Liver (tissue), 9 donors: ENCODE results near the gene TCAP. TPM values are rescaled to one million over a fixed set of nuclear protein-coding genes. Genes with fewer than 3 reads are reported as not detected.
"Not testable (repeated sequence)": the region's sequence is repeated elsewhere in the genome, so short reads cannot be mapped to it uniquely, and the experiment has no call there.

Experiments
- DNase-seq: peaks from one replicate; pipeline ENCODE4 v3.0.0-alpha.2; 2017; ENCODE audit warnings: low spot score
- H3K27ac ChIP-seq, 2 donors: one replicate each; pipeline ENCODE4 v1.7.0; 2013; ENCODE audit warnings: inconsistent platforms in 2 of 2, low read length in 2 of 2, control low read depth in 1 of 2, low read depth in 1 of 2, mild to moderate bottlenecking in 1 of 2
- H3K27me3 ChIP-seq, 4 donors: one replicate each; pipeline versions ENCODE4 v1.6.1 to v1.7.0; 2013; ENCODE audit warnings: low read length in 3 of 4, inconsistent platforms in 1 of 4, mild to moderate bottlenecking in 1 of 4, moderate library complexity in 1 of 4; ENCODE audit not compliant: control insufficient read depth in 4 of 4, insufficient read depth in 4 of 4
- H3K36me3 ChIP-seq, 4 donors: one replicate each; pipeline versions ENCODE4 v1.6.1 to v1.7.0; 2013; ENCODE audit warnings: low read length in 3 of 4, mild to moderate bottlenecking in 3 of 4, low read depth in 1 of 4, moderate library complexity in 1 of 4; ENCODE audit not compliant: control insufficient read depth in 4 of 4, insufficient read depth in 3 of 4
- H3K4me1 ChIP-seq, 4 donors: one replicate each; pipeline versions ENCODE4 v1.6.1 to v1.7.0; 2013; ENCODE audit warnings: low read length in 3 of 4, mild to moderate bottlenecking in 3 of 4, moderate library complexity in 1 of 4; ENCODE audit not compliant: control insufficient read depth in 4 of 4, insufficient read depth in 4 of 4
- H3K4me3 ChIP-seq, 3 donors: one replicate each; pipeline versions ENCODE4 v1.6.1 to v1.7.0; 2013; ENCODE audit warnings: low read length in 3 of 3, control low read depth in 1 of 3, low read depth in 1 of 3, mild to moderate bottlenecking in 1 of 3
- H3K9ac ChIP-seq, 2 donors: one replicate each; pipeline ENCODE4 v1.7.0; 2013; ENCODE audit warnings: low read length in 2 of 2, mild to moderate bottlenecking in 2 of 2, moderate library complexity in 2 of 2, control low read depth in 1 of 2, low read depth in 1 of 2
- H3K9me3 ChIP-seq, 4 donors: one replicate each; pipeline versions ENCODE4 v1.6.1 to v1.7.0; 2013; ENCODE audit warnings: low read length in 3 of 4; ENCODE audit not compliant: control insufficient read depth in 4 of 4
- CTCF ChIP-seq: fragments of 150-350 bp; IDR thresholded peaks from 2 replicates; pipeline ENCODE4 v1.5.1; 2017; ENCODE audit warnings: improper control_type of control experiment, low read depth, low read length; ENCODE audit not compliant: missing input control
- EGR1 ChIP-seq, 2 donors: IDR thresholded peaks; 2 replicates each; pipeline ENCODE4 v1.6.1; 2016 to 2018; ENCODE audit warnings: antibody characterized with exemption in 2 of 2, low read depth in 2 of 2
- FOXA1 ChIP-seq: IDR thresholded peaks from 2 replicates; pipeline ENCODE4 v1.6.1; 2016; ENCODE audit warnings: antibody characterized with exemption
- FOXA2 ChIP-seq: IDR thresholded peaks from 2 replicates; pipeline ENCODE4 v1.6.1; 2016; ENCODE audit warnings: antibody characterized with exemption
- GABPA ChIP-seq, 2 donors: IDR thresholded peaks in 1 of 2; conservative IDR thresholded peaks in 1 of 2; 2 replicates each; pipeline ENCODE4 v1.6.1; 2016; ENCODE audit warnings: antibody characterized with exemption in 2 of 2, mild to moderate bottlenecking in 1 of 2, moderate library complexity in 1 of 2
- HNF4A ChIP-seq, 2 donors: conservative IDR thresholded peaks; 2 replicates each; pipeline ENCODE4 v1.6.1; 2016; ENCODE audit warnings: antibody characterized with exemption in 2 of 2, mild to moderate bottlenecking in 2 of 2
- HNF4G ChIP-seq: IDR thresholded peaks from 2 replicates; pipeline ENCODE4 v1.6.1; 2016; ENCODE audit warnings: antibody characterized with exemption
- NR2F2 ChIP-seq: IDR thresholded peaks from 2 replicates; pipeline ENCODE4 v1.6.1; 2016; ENCODE audit warnings: antibody characterized with exemption
- RAD21 ChIP-seq, 2 donors: IDR thresholded peaks; 2 replicates each; pipeline ENCODE4 v1.6.1; 2016; ENCODE audit warnings: antibody characterized with exemption in 2 of 2, mild to moderate bottlenecking in 2 of 2
- REST ChIP-seq: IDR thresholded peaks from 2 replicates; pipeline ENCODE4 v1.6.1; 2016; ENCODE audit warnings: antibody characterized with exemption, mild to moderate bottlenecking
- RXRA ChIP-seq, 2 donors: IDR thresholded peaks; 2 replicates each; pipeline ENCODE4 v1.6.1; 2017 to 2018; ENCODE audit warnings: antibody characterized with exemption in 2 of 2, mild to moderate bottlenecking in 1 of 2
- SP1 ChIP-seq: IDR thresholded peaks from 2 replicates; pipeline ENCODE4 v1.6.1; 2018; ENCODE audit warnings: antibody characterized with exemption, mild to moderate bottlenecking
- TAF1 ChIP-seq: conservative IDR thresholded peaks from 2 replicates; pipeline ENCODE4 v1.6.1; 2016; ENCODE audit warnings: antibody characterized with exemption, mild to moderate bottlenecking
- YY1 ChIP-seq: IDR thresholded peaks from 2 replicates; pipeline ENCODE4 v1.6.1; 2016; ENCODE audit warnings: antibody characterized with exemption, mild to moderate bottlenecking
- ZBTB33 ChIP-seq: IDR thresholded peaks from 2 replicates; pipeline ENCODE4 v1.6.1; 2016; ENCODE audit warnings: antibody characterized with exemption
- WGBS: extraction: QIAGEN DNeasy Blood & Tissue Kit; methylation state at CpG from one replicate; pipeline ENCODE4 v1.1.7; 2013; 5-methylcytosine and 5-hydroxymethylcytosine counted together
- polyA plus RNA-seq, 2 donors: library from polyadenylated mRNA; stranded (reverse) in 1 of 2; unstranded in 1 of 2; fragments of 200-250 nt in 1 of 2; fragments of >200 nt in 1 of 2; fragmentation: Nextera tagmentation in 1 of 2; extraction: Ambion mirVana in 1 of 2; gene quantifications; one replicate each; pipeline versions ENCODE4 v1.2.1 to v1.2.3, GENCODE V29; 2013 to 2015
- total RNA-seq, 2 donors: library from RNA; depleted of rRNA; stranded (reverse); fragments of >200 nt; gene quantifications; one replicate each; pipeline ENCODE4 v1.2.3, GENCODE V29; 2014
- donor health status: healthy.
- donor health status: healthy.
- donor health status: healthy.
- donor health status: healthy.
- donor health status: healthy.

Gene TCAP
- total and polyA plus RNA-seq, 4 donors, result 0.14 to 0.67 (median 0.22) TPM; not detected in 1

- not testable (repeated sequence) for H3K9me3 ChIP-seq, H3K27me3 ChIP-seq, H3K36me3 ChIP-seq, DNase-seq
- H3K4me1 ChIP-seq, result peaks cover 21 to 62% (median 51%) of the 10 kb centered on the region in 4 donors
- 50% methylated on average over 11 of the region's 11 CpGs for WGBS
- peak overlapping the region; percentile 26 to 69 for H3K9ac ChIP-seq
- peak overlapping the region; percentile 95 to 98 for H3K27ac ChIP-seq
- peak overlapping the region in 2 of 3 donors; percentile 75 to 81 for H3K4me3 ChIP-seq
Observed at GRCh38 chr17:39699157-39699817, 34.1 kb downstream of the TCAP start.

- Histone ChIP-seq H3K9ac (peak within 1 kb of the TSS; percentile 36 to 74), H3K4me3 (peak within 1 kb of the TSS in 2 of 3 donors; percentile 75 to 81), H3K36me3 (no peaks in the 10 kb centered on the region), H3K27me3 (no peaks in the 10 kb centered on the region), H3K27ac (peak within 1 kb of the TSS; percentile 95 to 98), H3K4me1 (peaks cover 26 to 62% (median 52%) of the 10 kb centered on the region in 4 donors), H3K9me3 (no peaks in the 10 kb centered on the region)
- no peak for DNase-seq
- 4% methylated on average over 20 of the region's 20 CpGs for WGBS
- TF ChIP-seq CTCF (no peak), HNF4A (conservative IDR thresholded peaks at IDR 0.05) (no peak), FOXA1 (no peak), REST (no peak), FOXA2 (no peak), RAD21 (IDR thresholded peaks at IDR 0.05) (no peak), RXRA (IDR thresholded peaks at IDR 0.05) (no peak), ZBTB33 (no peak), SP1 (no peak), HNF4G (no peak), YY1 (no peak), EGR1 (IDR thresholded peaks at IDR 0.05; ENCODE audit: low read depth in 2 of 2) (no peak), GABPA (IDR thresholded peaks at IDR 0.05 in 1 of 2, conservative IDR thresholded peaks at IDR 0.05 in 1 of 2) (no peak), TAF1 (no peak), NR2F2 (no peak)
Observed at GRCh38 chr17:39699818-39700147, 34.6 kb downstream of the TCAP start, which contains the start of gene ERBB2. ERBB2 (plus strand) TSS chr17:39700064; CDS start chr17:39700239, 175 bp downstream.
